GM19025 (cell line): ENCODE data around the gene KCNN4.

Experiments
- ATAC-seq: cut with Tn5 transposase; IDR thresholded peaks from one replicate; pipeline ENCODE4 v1.9.1; 2021; ENCODE audit warnings: mild to moderate bottlenecking, low read depth, moderate library complexity; ENCODE audit not compliant: unreplicated experiment

Gene KCNN4

DNA sequence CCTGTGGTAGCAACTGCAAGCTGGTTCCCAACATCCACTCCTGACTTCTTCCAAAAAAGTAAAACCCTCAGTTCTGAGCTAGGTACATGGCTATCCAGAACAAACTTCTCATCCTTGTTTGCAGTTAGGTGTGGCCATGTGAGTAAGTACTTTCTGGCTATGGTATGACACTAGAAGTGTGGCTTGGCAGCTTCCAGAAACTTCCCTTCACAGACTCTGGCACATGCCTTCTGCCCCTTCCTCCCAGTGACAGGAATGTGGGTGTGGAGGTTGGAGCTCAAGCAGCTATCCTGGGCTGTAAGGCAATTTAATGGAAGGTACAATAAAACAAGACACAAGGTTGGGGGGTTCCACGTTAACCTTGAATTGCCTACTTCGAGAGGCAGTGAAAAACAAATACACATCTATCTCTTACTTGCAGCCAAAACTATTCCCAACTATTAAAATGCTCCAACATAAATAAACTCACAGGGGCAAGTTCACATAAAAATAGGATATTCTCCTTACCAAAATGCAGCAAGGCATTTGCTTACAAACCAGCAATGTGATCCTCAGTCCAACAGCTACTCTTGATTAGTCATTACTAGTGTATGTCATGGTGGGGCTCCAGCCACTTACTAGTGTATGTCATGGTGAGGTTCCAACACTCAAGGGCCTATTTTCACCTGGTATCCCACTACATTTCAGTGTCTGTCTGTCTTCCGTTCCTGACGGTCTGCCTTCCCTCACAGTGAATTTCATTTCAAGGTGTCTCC lies 29.1 kb downstream of the KCNN4 start:
- no peak for ATAC-seq

DNA sequence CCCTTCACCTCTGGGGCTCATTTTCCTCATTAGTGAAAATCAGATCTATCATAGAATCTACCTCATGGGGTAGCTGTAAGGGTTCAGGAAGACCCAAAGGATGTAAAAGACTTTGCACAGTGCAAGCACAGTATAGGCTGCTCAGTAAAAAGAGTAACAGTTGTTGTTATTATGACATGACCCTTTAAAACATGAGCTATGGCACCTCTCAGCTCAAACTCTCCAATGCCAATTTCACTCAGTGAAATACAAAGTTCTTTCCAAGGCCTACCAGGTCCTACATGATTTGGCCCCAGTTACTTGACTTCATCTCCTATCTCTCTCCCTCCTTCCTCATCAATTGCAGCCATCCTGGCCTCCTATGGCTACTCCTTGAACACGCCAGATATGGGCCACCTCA lies 30.9 kb downstream of the KCNN4 start:
- no peak for ATAC-seq

DNA sequence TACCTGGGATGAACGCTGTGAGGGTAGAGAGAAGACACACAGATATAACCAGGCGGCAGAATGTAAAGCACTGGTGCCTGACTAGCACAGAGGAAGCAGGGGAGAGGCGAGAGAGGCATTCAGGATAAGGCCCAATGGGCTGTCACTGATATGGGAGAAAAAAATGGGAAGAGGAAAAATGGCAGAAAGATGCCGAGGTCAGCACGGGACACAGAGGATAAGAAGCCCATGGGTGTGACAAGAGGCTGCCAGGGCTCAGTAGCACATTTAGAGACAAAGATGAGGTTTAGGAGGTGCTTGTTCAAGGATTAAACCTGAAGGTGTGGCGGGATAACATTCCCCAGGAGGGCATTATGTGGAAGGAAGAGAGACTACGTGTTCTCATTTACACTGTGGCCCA lies 31.6 kb downstream of the KCNN4 start:
- ATAC-seq: no peak

DNA sequence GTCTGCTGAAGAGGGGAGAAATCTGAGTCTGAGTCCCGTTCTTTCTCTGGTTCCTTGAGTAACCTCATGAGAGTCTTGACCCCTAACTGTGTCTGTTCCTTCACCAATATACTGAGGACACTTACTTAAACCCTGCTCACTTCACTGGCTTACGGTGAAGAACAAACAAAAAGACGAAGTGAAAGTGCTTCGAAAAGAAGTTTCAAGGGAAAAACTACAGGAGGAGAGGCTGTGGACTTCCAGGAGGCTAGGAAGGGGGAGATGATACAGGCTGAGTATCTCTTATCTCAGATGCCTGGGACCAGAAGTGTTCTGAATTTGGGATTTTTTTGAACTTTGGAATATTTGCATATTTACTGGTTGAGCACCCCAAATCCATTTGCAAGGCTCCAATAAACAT lies 32.1 kb downstream of the KCNN4 start:
- no peak for ATAC-seq

DNA sequence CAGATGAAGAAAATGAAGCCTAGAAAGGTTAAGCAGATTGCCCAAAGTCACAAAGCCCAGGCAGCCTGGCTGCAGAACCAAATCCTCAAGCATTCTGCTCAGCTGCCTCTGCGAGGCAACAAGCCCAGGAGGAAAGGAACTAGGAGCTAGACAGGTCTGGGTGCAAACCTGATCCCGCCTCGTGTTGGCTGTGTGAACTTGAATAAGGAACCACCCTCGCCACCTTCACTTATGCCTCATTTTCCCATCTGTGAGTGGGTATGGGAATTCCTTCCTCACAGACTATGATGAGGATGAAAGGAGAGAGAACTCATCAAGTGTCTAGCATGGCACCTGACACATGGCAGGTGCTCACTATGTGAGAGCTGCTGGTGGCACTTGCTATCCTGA lies 32.6 kb downstream of the KCNN4 start:
- no peak for ATAC-seq

DNA sequence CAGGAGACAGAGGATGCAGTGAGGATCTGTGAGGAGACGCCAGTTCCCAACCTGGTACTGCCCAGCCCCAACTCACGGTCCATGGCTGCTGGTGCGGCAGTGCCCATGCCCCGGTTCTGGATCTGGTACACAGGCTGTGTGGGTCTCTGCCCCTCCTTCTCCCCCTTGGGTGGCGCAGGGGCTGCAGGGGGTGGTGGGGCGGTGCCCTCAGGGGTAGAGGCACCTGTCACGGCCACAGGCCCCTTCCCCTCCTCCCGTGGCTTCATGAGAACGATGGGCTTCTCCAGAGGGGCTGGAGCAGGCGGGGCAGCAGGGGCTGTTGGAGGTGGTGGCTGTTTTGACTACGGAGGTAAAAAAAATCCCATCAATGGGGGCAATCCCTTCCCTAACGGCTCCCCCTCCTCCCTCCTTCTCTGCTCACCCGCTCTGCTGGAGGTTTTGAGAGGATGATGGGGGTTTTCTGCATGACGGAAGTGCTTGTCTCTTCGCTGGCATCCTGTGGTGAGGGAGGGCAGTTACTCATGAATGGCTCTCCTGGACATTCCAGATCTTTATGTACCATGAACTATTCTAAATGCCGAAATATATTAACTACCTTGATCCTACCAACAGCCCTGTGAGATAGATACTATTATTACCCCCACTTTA lies 33.1 kb downstream of the KCNN4 start:
- no peak for ATAC-seq

DNA sequence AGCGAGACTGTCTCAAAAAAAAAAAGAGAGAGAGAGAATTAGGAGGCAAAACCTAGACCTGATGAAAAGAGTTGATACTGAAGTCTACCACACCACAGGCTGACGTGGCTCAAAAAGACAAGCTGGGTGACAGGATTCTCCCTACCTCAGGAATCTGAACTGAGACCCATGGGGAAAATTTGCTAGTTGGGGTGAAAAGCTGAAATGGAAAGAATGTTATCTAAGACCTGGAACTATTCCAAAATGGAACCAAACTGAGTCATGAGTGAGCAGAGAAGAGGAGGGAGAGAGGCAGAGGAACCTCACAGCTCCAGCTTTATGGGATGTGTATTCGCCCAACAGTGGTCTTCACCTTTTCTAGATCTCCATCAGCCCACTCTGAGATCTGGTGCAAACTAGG lies 37.7 kb downstream of the KCNN4 start:
- ATAC-seq: no peak

DNA sequence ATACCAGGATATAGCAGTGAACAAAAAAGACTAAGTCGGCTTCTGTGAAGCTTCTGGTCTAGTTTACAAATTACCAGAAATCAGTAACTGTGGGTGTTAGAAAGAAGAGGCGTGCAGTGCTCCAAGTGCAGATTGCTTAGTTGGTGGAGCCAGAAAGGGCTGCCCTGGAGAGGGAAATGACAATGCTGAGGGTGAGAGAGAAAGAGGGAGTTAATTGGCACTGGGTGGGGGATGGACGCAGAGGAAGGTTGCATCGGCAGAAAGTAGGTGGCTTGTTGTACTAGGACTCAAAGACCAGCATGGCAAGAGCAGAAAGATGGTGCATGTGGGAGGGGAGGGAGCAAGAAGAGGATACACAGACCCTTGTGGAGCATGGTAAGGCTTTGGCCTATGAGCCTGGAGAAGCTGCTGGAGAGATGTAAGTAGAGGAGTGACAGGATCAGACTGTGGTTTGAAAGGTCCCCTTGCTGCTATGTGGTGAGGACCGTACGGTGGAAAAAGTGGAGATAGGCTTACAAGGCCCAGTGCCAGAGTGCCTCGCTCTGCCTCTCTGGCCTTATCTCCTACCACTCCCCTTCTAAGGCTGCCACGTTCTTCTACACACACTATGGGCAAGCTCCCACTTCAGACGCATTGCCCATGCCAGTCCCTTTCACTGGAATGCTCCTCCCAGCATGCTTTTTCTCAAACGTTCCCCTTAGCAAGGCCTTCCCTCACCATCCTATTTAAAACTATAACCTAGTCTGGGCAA lies 39.5 kb downstream of the KCNN4 start:
- ATAC-seq: no peak

DNA sequence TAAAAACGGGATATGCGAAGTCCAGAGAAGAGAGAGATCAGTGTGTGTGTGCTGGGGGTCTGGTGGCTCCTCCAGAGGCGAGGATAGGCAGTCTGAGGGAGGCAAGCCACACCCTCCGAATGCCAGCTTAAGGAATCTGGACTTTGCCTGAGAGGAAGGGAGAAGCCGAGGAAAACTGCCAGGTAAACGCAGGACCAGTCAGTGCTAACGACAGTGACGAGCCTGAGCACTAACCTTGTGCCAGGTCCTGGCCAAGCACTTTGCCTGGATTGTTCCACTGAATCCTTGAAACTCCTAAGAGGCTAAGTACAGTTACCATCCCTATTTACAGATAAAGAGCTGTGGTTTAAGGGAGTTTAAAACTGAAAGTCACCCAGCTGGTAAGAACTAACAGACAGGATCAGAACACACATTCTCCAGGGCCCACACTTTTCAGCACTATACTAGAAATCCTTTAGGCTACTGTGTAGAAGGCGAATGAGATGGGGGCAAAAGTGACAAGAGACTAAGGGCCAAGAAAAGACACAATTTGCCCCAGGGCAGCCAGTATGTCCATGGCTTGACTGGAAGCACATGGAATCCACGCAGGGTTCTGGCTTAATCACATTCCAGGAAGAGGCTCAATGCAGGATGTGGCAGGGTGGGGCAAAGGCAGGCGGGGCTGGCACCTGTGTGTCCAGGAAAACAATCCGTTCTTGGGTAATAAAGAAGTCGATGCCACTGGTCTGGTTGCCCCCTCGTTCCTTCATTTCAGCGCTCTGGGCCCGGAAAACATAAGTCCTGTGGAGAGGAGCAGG lies 41.1 kb downstream of the KCNN4 start:
- ATAC-seq: no peak

DNA sequence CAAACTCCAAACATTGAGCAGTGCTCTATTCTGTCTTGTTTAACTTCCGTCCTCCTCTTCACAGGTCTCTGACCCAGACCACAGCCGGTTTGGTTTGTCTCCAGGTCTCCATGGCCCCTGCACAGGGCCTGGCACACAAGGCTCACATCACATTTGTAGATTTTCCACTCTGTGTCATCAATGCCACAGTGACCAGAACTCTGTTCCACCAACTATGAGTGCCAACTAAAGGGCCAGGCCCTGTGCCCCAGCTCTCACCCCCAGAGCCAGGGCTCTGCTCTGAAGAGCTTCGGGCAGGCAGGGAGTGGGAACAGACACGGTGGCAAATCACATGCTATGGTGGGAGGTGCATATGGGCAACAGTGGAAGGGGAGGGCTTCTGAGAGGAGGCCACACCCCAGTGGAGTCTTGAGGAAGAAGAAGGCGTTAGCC lies 42.0 kb downstream of the KCNN4 start:
- no peak for ATAC-seq

DNA sequence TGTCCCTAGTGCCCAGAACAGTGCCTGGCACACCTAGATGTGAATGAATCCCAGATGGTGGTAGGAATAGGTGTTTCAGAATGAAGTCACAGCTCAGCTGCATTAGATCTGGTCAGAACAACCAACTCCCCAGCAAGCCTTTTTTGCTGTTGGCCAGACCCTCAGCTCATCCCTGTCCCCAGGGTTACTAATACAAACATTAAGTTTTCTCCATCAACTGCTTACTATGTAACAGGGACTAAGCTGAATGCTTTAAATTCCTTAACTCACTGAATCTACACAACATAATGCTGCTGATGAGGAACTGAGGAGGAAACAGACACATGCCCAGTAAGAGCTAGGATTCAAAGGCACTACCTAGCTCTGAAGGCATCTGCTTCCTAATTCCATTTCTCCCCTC lies 44.8 kb downstream of the KCNN4 start:
- ATAC-seq: no peak

DNA sequence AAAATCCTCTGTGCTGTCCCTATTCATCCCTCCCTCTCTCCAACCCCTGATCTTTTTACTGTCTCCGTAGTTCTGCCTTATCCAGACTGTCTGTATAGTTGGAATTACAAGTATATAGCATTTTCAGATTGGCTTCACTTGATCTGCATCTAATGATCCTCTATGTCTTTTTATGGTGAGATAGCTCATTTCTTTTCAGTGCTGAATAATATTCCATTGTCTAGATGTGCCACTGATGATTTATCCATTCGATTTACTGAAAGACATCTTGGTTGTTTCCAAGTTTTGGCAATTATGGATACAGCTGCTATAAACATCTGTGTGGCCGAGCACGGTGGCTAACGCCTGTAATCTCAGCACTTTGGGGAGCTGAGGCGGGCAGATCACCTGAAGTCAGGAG lies 45.8 kb downstream of the KCNN4 start:
- ATAC-seq: no peak

DNA sequence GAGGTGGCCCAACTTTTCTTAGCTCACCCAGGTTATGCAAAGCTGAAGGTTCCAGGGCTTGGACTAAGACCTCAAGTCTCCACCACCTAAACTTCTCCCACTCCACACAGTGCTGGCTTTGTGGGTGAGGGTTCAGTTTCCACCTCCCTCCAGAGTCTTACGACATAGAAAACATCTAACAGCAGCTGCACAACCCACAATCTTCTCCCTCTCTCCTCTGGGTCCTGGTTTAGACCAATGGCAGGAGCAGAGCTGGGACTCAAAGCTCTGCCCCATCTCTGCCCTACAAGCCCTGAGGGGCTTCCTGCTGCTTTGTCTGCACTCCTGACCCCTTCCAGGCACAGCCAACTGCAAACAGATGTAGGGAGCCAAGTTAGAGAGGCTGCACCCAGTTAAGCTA lies 48.9 kb downstream of the KCNN4 start:
- no peak for ATAC-seq

DNA sequence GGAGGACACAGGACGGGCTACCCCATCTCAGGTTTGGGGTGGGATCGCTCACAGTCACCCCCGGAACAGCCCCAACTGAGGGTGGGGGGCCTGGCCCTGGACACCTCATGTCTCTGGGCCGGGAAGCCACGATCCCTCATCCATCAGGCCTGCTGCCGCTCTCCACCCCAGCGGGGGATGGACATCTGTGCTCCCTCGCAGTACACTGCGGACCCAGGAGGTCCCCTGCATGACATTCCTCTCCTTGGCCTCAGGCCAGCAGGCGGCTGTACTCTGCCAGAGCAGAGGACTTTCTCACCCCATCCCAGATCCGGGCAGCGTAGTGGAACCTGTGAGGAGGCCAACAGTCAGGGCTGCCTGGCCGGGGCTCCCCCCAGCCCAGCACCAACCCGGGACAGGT lies 49.4 kb downstream of the KCNN4 start:
- no peak for ATAC-seq

DNA sequence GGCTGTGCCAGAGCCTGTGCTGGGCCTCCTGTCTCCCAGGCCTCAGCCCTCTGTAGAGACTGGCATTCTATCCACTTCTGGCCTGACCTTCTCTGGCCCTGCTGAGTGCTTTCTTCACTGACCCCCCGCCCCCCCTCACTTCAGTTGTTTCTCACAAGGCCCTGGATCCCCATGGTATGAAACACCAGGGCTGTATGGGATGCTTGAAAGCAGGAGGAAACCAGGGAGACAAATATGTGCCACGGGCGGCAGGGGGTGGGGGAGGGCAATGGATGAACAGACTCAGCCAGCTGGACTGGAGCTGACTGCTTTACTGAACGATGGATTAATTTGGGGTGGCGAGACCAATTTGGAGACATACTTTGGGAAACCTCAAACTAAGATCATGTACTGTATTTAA lies 50.9 kb downstream of the KCNN4 start:
- ATAC-seq: no peak

DNA sequence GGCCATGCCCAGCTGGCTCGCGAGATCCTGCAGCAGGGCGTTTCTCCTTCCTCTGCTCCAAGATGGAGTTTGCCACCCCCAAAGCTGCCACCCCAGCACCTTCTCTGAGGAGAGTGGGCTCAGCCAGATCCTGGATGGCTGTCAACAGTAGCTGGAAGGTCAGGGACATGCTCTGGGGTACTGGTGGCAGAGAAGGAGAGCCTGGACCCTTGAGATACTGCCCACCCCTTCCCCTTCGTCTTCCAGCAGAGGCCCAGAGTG lies 53.2 kb downstream of the KCNN4 start:
- ATAC-seq: no peak

DNA sequence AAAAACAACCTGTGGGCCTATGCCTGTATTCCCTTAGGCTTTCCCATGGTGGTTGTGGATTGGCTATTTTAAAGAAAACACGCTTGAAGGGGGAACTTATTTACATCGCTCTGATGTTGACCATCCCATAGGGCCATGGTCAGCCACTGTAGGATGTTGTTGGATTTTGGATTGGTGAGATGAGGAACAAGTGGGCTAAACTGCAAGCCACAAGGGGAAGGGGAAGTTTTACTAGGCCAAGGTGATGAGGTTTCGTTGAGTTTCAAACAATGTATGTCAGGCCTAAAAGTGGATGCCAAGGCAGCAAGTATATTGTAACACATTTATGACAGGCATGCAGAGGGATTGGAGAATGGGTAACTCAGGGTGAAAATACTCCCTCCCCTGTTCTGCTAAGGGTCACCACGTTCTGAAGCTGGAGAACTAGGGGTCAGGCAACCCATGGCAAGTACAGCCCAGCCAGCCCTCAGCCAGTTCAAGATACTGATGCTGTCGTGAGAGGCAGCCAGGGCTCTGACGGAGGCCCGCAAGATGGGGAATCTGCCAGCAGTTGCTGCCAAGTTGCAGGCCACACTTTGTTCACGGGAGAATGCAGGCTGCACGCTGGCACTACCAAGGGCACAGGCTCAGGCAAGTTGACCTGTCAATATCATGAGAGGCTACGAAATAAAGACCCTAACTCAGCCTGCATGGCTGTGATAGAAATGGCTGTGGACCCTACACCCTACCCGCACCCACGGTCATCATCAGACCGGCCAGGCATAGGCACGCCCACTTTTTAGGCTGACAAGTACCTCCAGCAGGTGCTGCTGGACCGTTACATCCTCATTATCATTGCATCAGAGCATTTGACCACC lies 53.8 kb downstream of the KCNN4 start:
- no peak for ATAC-seq

DNA sequence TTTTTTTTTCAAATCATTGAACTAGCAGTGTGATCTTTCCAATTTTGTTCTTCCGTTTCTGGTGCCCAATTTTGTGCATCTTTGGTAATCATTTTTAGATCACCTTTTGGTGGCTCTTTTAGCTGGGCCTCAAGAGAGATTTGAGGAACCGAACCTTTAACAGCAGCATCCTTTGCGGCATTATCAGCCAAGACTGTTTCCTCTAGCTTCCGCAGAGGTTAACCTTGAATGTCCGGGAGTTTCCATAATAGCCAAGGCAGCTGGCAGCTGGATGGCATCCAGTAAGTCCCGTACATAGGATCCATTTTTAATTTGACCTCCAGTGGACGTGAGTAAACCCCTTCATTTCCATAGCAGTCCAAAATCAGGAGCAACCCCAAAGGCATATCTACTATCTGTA lies 55.3 kb downstream of the KCNN4 start:
- ATAC-seq: no peak

DNA sequence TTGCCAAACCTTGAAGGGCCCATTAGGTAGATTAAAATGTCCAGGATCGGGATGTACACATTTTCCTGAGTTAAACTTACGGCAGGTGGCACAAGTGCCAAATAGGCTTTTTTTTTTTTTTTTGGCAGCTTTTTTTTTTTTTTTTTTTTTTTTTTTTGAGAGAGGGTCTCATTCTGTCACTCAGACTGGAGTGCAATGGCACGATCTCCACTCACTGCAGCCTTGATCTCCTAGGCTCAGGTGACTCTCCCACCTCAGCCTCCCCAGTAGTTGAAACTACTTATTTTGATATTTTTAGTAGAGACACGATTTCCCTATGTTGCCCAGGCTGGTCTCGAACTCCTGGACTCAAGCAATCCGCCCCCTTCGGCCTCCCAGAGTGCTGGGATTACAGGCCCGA lies 55.9 kb downstream of the KCNN4 start:
- no peak for ATAC-seq

DNA sequence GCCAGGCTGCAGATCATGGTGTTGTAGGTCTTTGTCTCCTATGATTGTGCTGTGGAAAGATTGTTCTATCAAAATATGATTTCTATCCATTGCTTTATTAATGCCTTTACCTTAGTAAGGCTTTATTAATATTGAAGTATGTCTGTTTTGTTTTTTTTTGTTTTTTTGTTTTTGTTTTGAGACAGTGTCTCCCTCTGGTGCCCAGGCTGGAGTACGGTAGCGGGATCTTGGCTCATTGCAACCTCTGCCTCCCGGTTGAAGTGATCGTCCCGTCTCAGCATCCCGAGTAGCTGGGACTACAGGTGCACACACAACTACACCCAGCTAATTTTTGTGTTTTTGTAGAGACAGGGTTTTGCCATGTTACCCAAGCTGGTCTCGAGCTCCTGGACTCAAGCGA lies 57.2 kb downstream of the KCNN4 start:
- no peak for ATAC-seq
